Urinary bladder (tissue), 4 donors: ENCODE results near the gene HOXA13. TPM values are rescaled to one million over a fixed set of nuclear protein-coding genes. Genes with fewer than 3 reads are reported as not detected.
A peak's percentile ranks its signal among the peaks of the same experiment; 100 is the strongest.

ENCODE experiments used
- DNase-seq: peaks from one replicate; pipeline ENCODE4 v3.0.0-alpha.2; 2015; ENCODE audit errors: extremely low spot score
- H3K27ac ChIP-seq: one replicate; pipeline ENCODE4 v1.5.1; 2013; ENCODE audit warnings: low read depth, mild to moderate bottlenecking, moderate library complexity
- H3K36me3 ChIP-seq: one replicate; pipeline ENCODE4 v1.6.1; 2013; ENCODE audit warnings: mild to moderate bottlenecking, moderate library complexity; ENCODE audit not compliant: insufficient read depth
- H3K4me1 ChIP-seq: one replicate; pipeline ENCODE4 v1.6.1; 2013; ENCODE audit warnings: mild to moderate bottlenecking, moderate library complexity; ENCODE audit not compliant: insufficient read depth
- H3K4me3 ChIP-seq: one replicate; pipeline ENCODE4 v1.5.1; 2013; ENCODE audit warnings: low read depth, low read length
- WGBS: extraction: QIAGEN DNeasy Blood & Tissue Kit; methylation state at CpG from one replicate; pipeline ENCODE4 v1.1.7; 2013; 5-methylcytosine and 5-hydroxymethylcytosine counted together
- polyA plus RNA-seq: library from polyadenylated mRNA; stranded (reverse); fragments of 200-250 nt; gene quantifications from one replicate; pipeline ENCODE4 v1.2.3, GENCODE V29; 2013
- total RNA-seq: library from RNA; depleted of rRNA; stranded (reverse); fragments of >200 nt; gene quantifications from one replicate; pipeline ENCODE4 v1.2.3, GENCODE V29; 2014
- donor health status: healthy with polysubstance abuse.
- donor health status: healthy.

The HOXA13 gene
- total and polyA plus RNA-seq, 2 donors, result 24.4 to 43.2 TPM

DNA sequence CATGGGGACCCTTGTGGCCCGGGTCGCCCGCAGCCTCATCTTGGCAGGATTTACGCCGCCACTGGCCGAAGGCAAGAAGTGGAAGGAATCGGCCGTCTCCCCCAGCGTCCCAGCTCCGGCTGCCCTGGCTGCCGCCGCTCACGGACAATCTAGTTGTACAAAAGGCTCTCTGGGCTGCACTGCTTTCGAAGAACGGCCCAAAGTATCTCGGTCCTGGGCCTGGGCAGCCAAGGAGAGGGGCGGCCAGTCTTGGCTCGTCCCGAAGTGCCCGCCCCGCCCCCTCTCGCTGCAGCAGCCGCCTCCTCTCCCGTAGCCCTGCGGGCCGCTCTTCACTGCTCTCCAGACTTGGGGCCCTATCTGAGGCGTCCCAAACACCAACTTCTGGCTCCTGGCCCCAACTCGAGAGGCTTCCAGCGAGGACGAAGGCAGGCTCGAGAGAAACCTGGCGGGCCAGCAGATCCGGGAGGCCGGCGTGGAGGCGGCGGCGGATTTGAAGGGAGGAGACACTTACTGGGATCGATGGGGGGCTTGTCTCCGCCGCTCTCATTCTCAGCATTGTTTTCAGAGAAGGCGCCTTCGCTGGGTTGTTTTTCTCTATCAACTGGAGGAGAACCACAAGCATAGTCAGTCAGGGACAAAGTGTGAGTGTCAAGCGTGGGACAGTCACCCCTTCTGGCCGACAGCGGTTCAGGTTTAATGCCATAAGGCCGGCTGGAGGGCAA, 35.4 kb downstream of the HOXA13 start:
- Histone ChIP-seq H3K4me1 (no peaks in the 10 kb centered on the region), H3K4me3 (peak overlapping the region; percentile 74), H3K27ac (peak overlapping the region; percentile 84), H3K36me3 (no peaks in the 10 kb centered on the region)
- whole genome bisulfite sequencing, result 8% methylated on average over 47 of the region's 47 CpGs
- no peak for DNase-seq

DNA sequence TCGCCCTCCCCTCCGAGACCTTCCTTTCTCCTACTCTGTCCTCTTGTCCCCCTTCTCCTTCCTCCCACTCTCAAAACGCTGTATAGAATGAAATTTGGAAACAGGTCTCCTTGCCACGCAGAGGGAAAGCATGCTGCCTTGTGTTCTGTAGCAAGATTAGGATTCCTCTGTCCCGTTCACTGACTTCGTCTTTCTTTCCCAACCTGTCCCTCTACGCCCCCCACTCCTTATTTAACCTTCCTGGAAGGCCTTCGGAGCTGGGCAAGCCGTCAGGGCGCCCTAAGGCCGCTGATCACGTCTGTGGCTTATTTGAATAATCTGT, 35.9 kb downstream of the HOXA13 start:
- H3K4me1 ChIP-seq, result no peaks in the 10 kb centered on the region

DNA sequence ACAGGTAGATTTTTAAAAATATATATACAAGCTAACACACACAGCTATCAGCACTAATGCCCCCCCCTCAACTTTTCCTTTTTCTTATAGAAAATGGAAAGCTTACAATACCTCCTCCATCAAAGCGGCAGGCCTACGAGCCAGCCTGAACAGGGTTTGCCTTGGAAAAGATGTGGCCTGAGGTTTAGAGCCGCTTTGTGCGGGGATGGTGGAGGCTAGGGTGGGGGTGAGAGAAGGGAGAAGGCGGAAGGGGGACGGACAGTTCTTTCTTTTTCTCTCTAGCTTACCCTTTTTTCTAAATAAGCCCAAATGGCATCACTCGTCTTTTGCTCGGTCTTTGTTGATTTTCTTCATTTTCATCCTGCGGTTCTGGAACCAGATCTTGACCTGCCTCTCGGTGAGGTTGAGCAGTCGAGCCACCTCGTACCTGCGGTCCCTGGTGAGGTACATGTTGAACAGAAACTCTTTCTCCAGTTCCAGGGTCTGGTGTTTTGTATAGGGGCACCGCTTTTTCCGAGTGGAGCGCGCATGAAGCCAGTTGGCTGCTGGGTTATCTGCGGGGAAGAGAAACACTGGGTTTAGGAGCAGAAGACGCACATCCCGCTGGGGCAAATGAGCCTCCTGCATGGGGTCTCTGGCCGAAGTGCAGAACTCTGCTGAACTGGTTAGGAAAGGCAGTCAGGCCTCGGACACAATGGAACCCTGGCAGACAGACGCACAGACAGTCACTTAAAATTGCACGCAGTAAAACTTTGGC, 36.4 kb downstream of the HOXA13 start:
- H3K4me1 ChIP-seq, result no peaks in the 10 kb centered on the region
- WGBS, result 37% methylated on average over 24 of the region's 24 CpGs
- H3K36me3 ChIP-seq, result no peaks in the 10 kb centered on the region
- H3K27ac ChIP-seq, result no peak overlapping the region
- H3K4me3 ChIP-seq, result peak overlapping the region; percentile 74
- DNase-seq, result no peak

More for the DNA sequence above, 35.9 kb downstream of the HOXA13 start:
- DNase-seq, result no peak
- Histone ChIP-seq H3K36me3 (no peaks in the 10 kb centered on the region), H3K27ac (no peak overlapping the region), H3K4me3 (peak overlapping the region; percentile 74)
- 19% methylated on average over 12 of the region's 12 CpGs for WGBS

DNA sequence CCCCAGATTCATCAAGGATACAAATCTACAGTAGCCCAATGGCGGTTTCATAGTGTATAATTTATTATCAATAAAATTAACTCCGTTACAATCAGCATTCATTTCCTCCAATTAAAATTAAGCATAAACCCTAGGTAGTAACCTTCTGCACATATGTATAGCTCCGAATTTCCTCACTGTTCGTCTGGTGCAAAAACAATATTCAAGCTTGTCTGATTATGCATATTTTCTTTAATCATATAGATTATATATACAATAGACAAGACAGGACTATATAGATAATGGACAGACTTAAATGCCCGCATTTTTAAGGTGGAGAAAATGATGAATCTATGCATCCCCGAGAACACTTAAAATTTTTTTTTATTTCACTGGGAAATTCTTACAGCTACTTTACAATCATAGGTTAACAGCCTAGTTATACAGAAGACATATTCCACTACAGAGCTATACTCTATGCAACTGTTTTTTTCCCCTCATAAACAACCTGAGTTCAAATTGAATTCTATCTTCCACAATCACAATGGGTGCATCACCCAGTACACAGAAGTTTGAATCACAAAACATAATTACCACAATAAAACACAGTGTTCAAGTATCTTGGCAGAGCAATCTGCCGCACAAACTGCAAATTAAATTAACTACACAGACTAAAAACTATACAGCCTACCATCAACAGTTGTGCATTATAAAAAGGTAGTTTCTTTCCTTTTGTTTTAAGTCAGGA, 37.2 kb downstream of the HOXA13 start:
- DNase-seq, result no peak
- no peaks in the 10 kb centered on the region for H3K4me1 ChIP-seq
- H3K36me3 ChIP-seq, result no peaks in the 10 kb centered on the region
- 52% methylated on average over 7 of the region's 7 CpGs for WGBS
- peak overlapping the region; percentile 74 for H3K4me3 ChIP-seq
- no peak overlapping the region for H3K27ac ChIP-seq

DNA sequence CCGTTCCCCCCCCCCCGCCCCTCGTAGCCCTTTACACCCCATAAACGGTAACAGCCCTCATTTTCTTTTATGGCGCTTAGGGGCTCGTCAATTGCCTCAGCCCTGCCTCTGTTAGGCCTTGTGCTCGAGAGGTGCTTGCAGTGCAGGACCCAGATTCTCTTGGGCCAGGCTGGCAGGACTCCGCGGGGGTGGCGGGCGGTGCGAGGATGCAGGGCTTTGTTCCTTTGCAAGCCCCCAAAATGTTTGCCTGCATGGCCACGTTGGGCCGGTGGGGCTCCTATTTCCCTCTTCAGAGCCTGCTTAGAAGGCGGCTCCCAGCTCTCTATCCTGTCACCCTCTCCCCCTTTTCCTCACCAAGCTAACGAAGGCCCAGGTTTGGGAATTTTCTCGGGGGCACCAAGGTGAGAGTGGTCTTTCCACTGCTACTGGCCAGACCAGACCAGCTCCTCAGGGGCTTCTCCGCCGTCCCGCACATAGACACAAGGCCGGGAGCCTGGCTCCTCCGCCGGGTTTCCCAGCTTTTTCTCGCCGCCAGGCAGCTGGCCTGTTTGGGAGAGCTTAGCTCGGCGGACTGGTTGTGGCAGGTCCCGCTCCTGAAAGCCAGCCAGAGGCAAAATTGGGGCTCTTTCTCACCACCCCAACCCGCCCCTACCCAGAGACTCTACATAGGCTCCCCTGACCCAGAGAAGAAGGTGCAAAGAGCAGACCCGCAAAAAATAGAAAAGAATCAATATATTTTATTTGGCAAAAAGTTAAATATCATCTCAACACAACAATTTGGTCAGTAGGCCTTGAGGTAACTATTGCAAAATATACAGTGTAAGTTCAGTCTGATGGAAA, 38.0 kb downstream of the HOXA13 start:
- DNase-seq, result no peak
- Histone ChIP-seq H3K4me1 (no peaks in the 10 kb centered on the region), H3K4me3 (peak overlapping the region; percentile 60), H3K36me3 (no peaks in the 10 kb centered on the region), H3K27ac (peak overlapping the region; percentile 62)
- 43% methylated on average over 30 of the region's 30 CpGs for WGBS

DNA sequence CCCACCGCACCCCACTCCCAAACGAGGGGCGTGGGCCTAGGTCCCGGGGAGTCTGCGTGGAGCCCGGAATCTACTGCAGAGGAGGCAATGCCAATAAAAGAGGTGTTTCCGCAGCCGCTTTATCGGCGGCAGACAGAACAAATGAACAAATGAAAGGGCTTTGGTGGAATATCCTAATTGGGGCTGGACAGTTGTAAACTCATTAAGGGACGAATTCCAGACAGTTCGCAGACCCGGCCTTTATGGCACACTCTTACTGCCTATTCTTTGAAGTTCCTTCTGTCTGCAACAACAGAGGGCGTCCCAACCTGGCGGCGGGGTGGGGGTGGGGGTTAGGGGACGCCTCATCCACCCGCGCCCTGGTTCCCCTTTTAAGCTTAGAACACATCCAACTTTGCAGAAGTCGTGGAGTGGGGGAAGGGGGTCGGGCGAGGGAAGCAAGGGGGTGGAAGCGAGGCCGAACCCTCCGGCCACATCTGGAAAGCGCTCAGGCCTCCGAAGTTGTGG, 38.6 kb downstream of the HOXA13 start:
- H3K27ac ChIP-seq, result no peak overlapping the region
- no peaks in the 10 kb centered on the region for H3K36me3 ChIP-seq
- no peak for DNase-seq
- WGBS, result 8% methylated on average over 27 of the region's 27 CpGs
- peak overlapping the region; percentile 60 for H3K4me3 ChIP-seq
- H3K4me1 ChIP-seq, result no peaks in the 10 kb centered on the region

DNA sequence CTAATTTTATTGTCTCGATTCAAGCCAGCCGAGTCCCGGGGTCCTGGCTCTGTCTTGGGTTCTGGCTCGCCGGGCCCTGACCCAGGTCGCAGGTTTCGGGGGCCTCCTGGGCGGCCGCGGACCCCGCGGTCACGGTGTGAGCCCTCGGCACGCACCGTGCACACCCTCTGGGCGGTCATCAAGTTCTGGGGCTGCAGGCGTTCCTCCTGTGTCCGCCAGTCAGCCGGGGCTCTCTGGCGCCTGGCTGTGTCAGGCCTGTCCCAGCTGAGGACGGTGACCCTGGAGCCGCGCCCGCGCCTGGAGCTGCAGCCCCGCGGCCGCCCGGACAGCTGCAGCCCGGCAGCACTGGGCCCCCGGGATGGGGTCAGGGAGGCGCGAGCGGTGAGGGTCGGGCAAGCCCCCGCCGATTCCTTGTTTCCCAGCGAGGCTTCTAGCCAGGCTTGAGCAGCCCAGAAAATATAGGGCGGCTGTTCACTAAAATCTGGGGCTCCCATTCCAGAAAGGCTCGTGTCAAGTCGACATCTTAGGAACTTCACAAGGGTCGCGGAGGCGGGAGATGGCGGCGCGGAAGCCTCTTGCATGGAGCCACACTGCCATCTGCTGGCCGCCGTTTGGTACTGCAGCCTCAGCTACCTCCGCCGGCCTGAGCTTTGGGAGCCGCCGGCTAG, 39.2 kb downstream of the HOXA13 start:
- H3K4me3 ChIP-seq, result peak overlapping the region; percentile 60
- no peaks in the 10 kb centered on the region for H3K36me3 ChIP-seq
- no peak for DNase-seq
- H3K27ac ChIP-seq, result peak overlapping the region; percentile 56
- no peaks in the 10 kb centered on the region for H3K4me1 ChIP-seq
- WGBS, result 4% methylated on average over 54 of the region's 54 CpGs

DNA sequence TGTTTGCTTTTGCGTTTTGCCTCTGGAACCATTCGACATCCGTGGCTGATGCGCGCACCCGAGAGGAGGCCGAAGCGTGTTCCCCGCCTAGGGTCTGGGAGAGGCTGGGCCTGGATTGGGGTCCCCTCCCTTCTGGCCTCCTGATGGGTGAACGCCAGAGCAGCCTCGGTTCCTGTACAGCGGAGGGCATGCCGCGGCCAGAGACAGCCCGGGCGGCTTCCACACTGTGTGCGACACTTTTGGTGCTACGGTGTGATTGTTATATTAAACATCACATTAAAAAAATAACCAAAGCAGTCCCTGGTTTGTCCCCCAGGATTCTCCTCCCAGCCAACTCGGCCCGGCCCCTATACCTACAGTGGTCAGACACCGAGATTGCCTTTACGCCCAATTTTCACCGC, 39.7 kb downstream of the HOXA13 start:
- 77% methylated on average over 23 of the region's 23 CpGs for WGBS
- Histone ChIP-seq H3K27ac (peak overlapping the region; percentile 56), H3K36me3 (no peaks in the 10 kb centered on the region), H3K4me3 (peak overlapping the region; percentile 60), H3K4me1 (no peaks in the 10 kb centered on the region)
- DNase-seq, result no peak

DNA sequence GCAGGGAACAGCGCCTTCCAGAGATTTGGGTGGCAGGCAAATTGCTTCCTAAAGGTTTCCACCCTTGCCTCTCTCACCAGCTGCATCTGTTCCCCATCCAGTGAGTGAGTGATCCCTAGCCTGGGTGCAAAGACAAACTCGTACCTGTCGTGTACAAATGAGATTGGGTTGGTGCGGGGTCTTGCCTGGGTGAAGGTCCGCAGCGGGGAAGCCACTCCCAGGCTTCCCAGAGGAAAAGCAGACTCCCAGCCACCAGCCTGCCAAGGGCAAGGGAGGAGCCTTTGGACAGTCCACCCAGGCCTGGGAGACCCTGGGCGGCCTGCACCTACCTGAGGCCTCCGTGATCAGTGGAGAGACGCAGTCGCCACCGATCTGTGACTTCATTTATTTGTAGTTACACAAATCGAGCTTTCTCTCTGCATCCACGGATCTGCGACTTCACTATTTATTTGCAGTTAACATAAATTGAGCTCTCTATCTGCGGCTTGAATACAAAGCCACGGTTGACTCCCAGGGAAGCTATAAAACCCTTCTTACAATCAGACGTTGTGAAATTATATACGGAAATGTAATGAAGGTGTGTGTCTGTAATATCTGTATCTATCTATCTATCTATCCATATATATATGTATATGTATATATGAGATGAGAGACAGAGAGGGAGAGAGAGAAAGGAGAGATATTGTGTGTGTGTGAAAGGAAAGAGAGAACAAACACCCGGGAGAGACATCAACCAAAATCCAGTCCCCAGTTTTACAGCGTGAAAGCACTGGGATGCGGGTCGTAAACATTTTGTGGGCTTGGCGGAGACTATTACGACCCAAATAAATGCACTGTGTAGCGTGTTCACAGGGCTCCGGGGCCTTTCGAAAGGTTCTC, 40.4 kb downstream of the HOXA13 start:
- no peak for DNase-seq
- Histone ChIP-seq H3K36me3 (no peaks in the 10 kb centered on the region), H3K4me3 (no peak overlapping the region), H3K27ac (no peak overlapping the region), H3K4me1 (no peaks in the 10 kb centered on the region)
- 87% methylated on average over 27 of the region's 27 CpGs for WGBS

DNA sequence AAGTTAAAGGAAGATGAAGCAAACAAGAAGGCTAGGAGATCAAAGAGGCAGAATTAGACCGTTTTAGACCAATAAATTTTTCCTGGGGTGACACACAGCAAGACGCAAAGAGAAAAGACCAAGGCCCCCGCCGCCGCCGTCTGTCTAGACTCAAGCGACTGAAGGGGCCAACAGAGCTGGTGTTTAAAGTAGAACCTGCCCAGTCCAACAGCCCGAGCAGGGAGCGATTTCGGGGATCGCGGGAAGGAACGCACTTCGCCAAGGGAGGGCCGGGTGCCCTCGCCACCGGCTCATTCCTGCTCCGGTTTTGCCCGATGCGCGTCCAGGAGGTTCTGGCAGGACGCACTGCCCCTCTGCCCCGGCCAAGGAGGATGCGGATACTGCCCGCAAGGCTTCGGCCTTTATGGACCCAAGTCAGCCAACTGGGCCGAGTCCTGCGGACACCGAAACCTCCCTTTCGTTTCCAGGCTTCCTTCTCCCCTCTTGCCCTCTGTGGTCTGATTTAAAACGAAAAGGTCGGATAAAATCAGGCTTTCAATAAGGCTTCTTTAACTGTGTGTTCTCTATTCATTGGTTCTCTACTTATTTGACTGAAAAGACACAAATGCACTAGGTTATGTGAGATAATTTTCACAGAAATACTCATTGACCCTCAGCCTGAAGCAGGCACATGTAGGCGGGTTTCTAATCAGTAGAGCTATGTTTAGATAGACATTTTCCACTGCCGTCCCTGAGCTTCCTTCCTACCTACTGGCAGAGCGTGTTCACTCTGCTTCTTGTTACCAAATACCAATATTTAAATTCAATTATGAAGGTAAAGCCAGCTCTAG, 41.2 kb downstream of the HOXA13 start:
- Histone ChIP-seq H3K27ac (no peak overlapping the region), H3K4me3 (no peak overlapping the region), H3K36me3 (no peaks in the 10 kb centered on the region), H3K4me1 (no peaks in the 10 kb centered on the region)
- WGBS, result 88% methylated on average over 35 of the region's 35 CpGs
- DNase-seq, result no peak

DNA sequence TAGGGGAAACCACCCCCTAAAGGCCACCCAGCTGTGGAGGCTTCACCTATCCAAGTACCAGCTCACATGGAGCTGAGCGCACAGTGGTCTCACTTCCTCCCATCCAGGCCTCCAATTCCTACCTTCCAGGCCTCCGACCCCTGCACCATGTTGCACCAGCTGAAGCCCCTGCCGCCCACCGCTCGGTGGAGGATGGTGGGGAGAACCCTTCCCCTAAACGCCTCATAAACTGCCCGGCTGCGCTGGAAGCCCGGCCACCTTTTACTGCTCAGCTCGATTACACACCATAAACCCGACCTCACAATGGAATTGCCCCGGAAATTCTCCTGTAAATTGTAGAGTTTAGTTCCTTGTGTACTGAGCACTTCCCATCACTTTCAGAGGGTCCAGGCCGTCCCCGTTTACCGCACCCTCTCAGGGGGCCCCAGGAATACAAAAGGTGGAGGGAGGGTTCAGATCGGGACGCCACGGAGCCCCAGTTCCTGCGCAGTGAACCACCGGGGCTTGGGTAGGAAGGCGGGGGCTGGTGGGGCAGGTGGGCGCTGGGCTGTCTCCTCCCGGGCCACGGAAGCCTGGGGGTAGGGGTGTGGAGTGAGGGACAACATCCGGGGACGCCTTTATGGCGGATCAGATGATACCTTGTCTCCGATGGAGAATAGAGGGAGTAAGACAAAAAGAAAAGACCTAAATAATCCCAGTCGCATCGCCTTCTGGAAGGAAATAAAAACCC, 42.0 kb downstream of the HOXA13 start:
- Histone ChIP-seq H3K4me1 (no peaks in the 10 kb centered on the region), H3K36me3 (no peaks in the 10 kb centered on the region), H3K4me3 (no peak overlapping the region), H3K27ac (no peak overlapping the region)
- 82% methylated on average over 30 of the region's 30 CpGs for WGBS
- DNase-seq, result no peak
